ENCODE measurements around the gene ETS1. TPM values are rescaled to one million over a fixed set of nuclear protein-coding genes. Genes with fewer than 3 reads are reported as not detected.

Gene ETS1
- total RNA-seq, 1 experiment from 2014 or later, result 1.1 TPM

- no peak for TF ChIP-seq CTCF (IDR thresholded peaks at IDR 0.05; ENCODE audit: insufficient read depth in 1 of 2, low read depth in 1 of 2, low read length in 1 of 2, severe bottlenecking in 1 of 2, unreplicated experiment in 1 of 2)
- intact Hi-C loops (cut with micrococcal nuclease; ENCODE audit: unreplicated experiment), result no loop called here
- POLR2A ChIA-PET, result no interaction called here
- DNase-seq, result no peak
- Mint-ChIP-seq H3K27ac (ENCODE audit: unreplicated experiment) (no peak overlapping the region), H3K36me3 (ENCODE audit: insufficient read depth, unreplicated experiment) (no peaks in the 10 kb centered on the region), H3K9me3 (ENCODE audit: unreplicated experiment) (no peaks in the 10 kb centered on the region), H3K27me3 (ENCODE audit: insufficient read depth, unreplicated experiment) (peaks cover 33% of the 10 kb centered on the region), H3K4me1 (ENCODE audit: low read depth, unreplicated experiment) (no peaks in the 10 kb centered on the region), H3K4me3 (ENCODE audit: unreplicated experiment) (no peak overlapping the region)
- H3K9me3 ChIP-seq, result no peaks in the 10 kb centered on the region
- no peaks in the 10 kb centered on the region for H3K4me1 ChIP-seq
- CTCF ChIA-PET, result no interaction called here
- no peak overlapping the region for H3K4me3 ChIP-seq (ENCODE audit: low read depth, low read length)
- no TSS peak for BruUV-seq (replicated peaks)
- H3K36me3 ChIP-seq (ENCODE audit: control insufficient read depth, insufficient read depth, low read length), result no peaks in the 10 kb centered on the region
- no peaks in the 10 kb centered on the region; the same call in 1 of the 2 replicates for H3K27me3 ChIP-seq (replicated peaks; ENCODE audit: control insufficient read depth, insufficient read depth, low read length)
Observed at GRCh38 chr11:128598096-128598495, 10.7 kb upstream of the ETS1 start.

- H3K36me3 ChIP-seq (ENCODE audit: control insufficient read depth, insufficient read depth, low read length), result no peaks in the 10 kb centered on the region
- no peak overlapping the region for H3K4me3 ChIP-seq (ENCODE audit: low read depth, low read length)
- no peaks in the 10 kb centered on the region for H3K4me1 Mint-ChIP-seq (ENCODE audit: low read depth, unreplicated experiment)
- H3K9me3 Mint-ChIP-seq (ENCODE audit: unreplicated experiment), result no peaks in the 10 kb centered on the region
- TF ChIP-seq CTCF (IDR thresholded peaks at IDR 0.05; ENCODE audit: insufficient read depth in 1 of 2, low read depth in 1 of 2, low read length in 1 of 2, severe bottlenecking in 1 of 2, unreplicated experiment in 1 of 2), result no peak
- H3K4me1 ChIP-seq, result no peaks in the 10 kb centered on the region
- H3K4me3 Mint-ChIP-seq (ENCODE audit: unreplicated experiment), result no peak overlapping the region
- no peaks in the 10 kb centered on the region for H3K36me3 Mint-ChIP-seq (ENCODE audit: insufficient read depth, unreplicated experiment)
- no peaks in the 10 kb centered on the region for H3K9me3 ChIP-seq
- BruUV-seq (replicated peaks), result no TSS peak
- peaks cover 39% of the 10 kb centered on the region for H3K27me3 Mint-ChIP-seq (ENCODE audit: insufficient read depth, unreplicated experiment)
- no peaks in the 10 kb centered on the region; the same call in 1 of the 2 replicates for H3K27me3 ChIP-seq (replicated peaks; ENCODE audit: control insufficient read depth, insufficient read depth, low read length)
- ChIA-PET CTCF (no interaction called here), POLR2A (no interaction called here)
- no peak for DNase-seq
- no peak overlapping the region for H3K27ac Mint-ChIP-seq (ENCODE audit: unreplicated experiment)
- intact Hi-C loops (cut with micrococcal nuclease; ENCODE audit: unreplicated experiment), result no loop called here
Observed at GRCh38 chr11:128597209-128597608, 9.9 kb upstream of the ETS1 start.

DNA sequence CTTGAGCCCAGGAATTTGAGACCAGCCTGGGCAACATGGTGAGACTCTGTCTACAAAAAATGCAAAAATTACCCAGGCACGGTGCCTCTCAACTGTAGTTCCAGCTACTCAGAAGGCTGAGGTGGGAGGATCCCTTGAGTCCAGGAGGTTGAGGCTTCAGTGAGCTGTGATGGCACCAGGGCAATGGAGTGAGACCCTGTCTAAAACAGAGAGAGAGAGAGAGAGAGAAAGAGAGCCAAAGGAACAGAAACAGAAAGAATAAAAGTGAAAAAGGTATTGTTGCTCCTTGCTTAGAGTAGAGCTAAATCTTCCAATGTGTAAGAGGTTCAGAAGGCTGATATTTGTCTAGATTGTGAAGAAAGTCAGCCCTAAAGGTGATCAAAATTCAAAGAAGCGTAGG, 8.9 kb upstream of the ETS1 start:
- no peaks in the 10 kb centered on the region for H3K4me1 ChIP-seq
- H3K36me3 ChIP-seq (ENCODE audit: control insufficient read depth, insufficient read depth, low read length), result no peaks in the 10 kb centered on the region
- ChIA-PET POLR2A (no interaction called here), CTCF (no interaction called here)
- no peaks in the 10 kb centered on the region for H3K9me3 ChIP-seq
- DNase-seq, result no peak
- no peak overlapping the region for H3K4me3 Mint-ChIP-seq (ENCODE audit: unreplicated experiment)
- H3K9me3 Mint-ChIP-seq (ENCODE audit: unreplicated experiment), result no peaks in the 10 kb centered on the region
- TF ChIP-seq CTCF (IDR thresholded peaks at IDR 0.05; ENCODE audit: insufficient read depth in 1 of 2, low read depth in 1 of 2, low read length in 1 of 2, severe bottlenecking in 1 of 2, unreplicated experiment in 1 of 2), result no peak
- no peak overlapping the region for H3K4me3 ChIP-seq (ENCODE audit: low read depth, low read length)
- no peak overlapping the region for H3K27ac Mint-ChIP-seq (ENCODE audit: unreplicated experiment)
- no peaks in the 10 kb centered on the region for H3K4me1 Mint-ChIP-seq (ENCODE audit: low read depth, unreplicated experiment)
- H3K27me3 Mint-ChIP-seq (ENCODE audit: insufficient read depth, unreplicated experiment), result peaks cover 39% of the 10 kb centered on the region
- no TSS peak for BruUV-seq (replicated peaks)
- H3K36me3 Mint-ChIP-seq (ENCODE audit: insufficient read depth, unreplicated experiment), result no peaks in the 10 kb centered on the region
- intact Hi-C loops (cut with micrococcal nuclease; ENCODE audit: unreplicated experiment), result no loop called here
- H3K27me3 ChIP-seq (replicated peaks; ENCODE audit: control insufficient read depth, insufficient read depth, low read length), result peaks cover 2% of the 10 kb centered on the region

All from Caco-2 (cell line).